ENCODE results near the gene LRRC4B. TPM values are rescaled to one million over a fixed set of nuclear protein-coding genes. Genes with fewer than 3 reads are reported as not detected.
A peak's percentile ranks its signal among the peaks of the same experiment; 100 is the strongest.

LRRC4B gene
- total RNA-seq, 1 donor from 2014 or later: not detected

GRCh38 chr19:50557009-50557613 is 11.1 kb downstream of the LRRC4B start:
- peak overlapping the region; percentile 26 for H2AFZ ChIP-seq (ENCODE audit: low read depth, low read length)
- Mint-ChIP-seq H3K4me3 (ENCODE audit: unreplicated experiment) (no peak overlapping the region), H3K27ac (ENCODE audit: unreplicated experiment) (no peak overlapping the region), H3K4me1 (ENCODE audit: low read depth, unreplicated experiment) (no peaks in the 10 kb centered on the region), H3K9me3 (ENCODE audit: unreplicated experiment) (peaks cover 25% of the 10 kb centered on the region), H3K36me3 (ENCODE audit: low read depth, unreplicated experiment) (no peaks in the 10 kb centered on the region), H3K27me3 (ENCODE audit: low read depth, unreplicated experiment) (no peaks in the 10 kb centered on the region)
- H3K27ac ChIP-seq (ENCODE audit: low read depth, low read length): no peak overlapping the region
- no peaks in the 10 kb centered on the region for H4K20me1 ChIP-seq (ENCODE audit: insufficient read depth, low read length)
- H3K4me3 ChIP-seq (ENCODE audit: insufficient read depth, low read depth, low read length): no peak overlapping the region
- peaks cover 3% of the 10 kb centered on the region for H3K4me1 ChIP-seq (ENCODE audit: insufficient read depth, low read length)
- H3K9me3 ChIP-seq (ENCODE audit: insufficient read depth, low read depth, low read length): no peaks in the 10 kb centered on the region
- TF ChIP-seq CTCF (IDR thresholded peaks at IDR 0.05; ENCODE audit: insufficient read depth, low read depth, low read length) (no peak), EZH2 (IDR thresholded peaks at IDR 0.05; ENCODE audit: insufficient read depth, low read length) (no peak)
- no peaks in the 10 kb centered on the region for H3K79me2 ChIP-seq (ENCODE audit: insufficient read depth, low read length)
- H3K4me2 ChIP-seq (ENCODE audit: low read length): peak overlapping the region; percentile 84
- no peak for FAIRE-seq
- DNase-seq (ENCODE audit: low read depth): no peak
- no peaks in the 10 kb centered on the region for H3K27me3 ChIP-seq (ENCODE audit: insufficient read depth, low read length)
- H3K9ac ChIP-seq (ENCODE audit: low read length): no peak overlapping the region
- H3K36me3 ChIP-seq (ENCODE audit: insufficient read depth, low read length): no peaks in the 10 kb centered on the region

DNA sequence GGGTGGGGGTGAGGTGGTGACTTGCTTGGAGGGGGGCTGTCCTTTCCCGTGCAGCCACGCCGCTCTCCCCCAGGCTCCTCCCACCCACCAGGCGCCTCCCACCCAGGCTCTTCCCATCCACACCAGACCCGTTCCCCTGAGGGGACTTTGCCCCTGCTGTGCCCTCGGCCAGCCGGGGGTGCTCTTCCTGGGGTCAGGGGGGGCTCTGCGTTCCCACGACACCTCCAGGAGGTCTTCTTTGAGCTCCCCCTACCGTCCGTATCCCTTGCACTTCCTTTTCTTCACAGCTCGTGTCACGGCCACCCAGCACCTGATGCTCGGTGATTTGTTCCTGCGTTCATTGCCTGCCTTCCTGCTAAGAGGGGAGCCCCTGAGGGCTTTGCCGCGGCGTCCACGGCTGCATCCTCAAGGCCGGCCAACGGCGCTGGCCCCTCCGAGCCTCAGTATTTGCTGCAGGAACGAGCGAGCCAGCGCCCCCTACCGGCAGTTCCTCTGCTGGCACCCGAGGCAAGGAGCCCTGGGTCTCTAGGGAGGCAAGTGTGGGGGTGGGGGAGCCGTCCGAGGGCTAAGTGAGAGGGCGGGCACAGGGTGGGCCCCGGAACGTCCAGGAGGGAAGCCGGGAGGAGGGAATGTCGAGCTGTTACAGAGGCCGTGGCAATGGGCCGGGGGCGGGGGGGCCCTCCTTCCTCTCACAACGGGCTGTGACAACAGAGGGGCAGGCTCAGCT is 11.8 kb downstream of the LRRC4B start:
- Histone ChIP-seq H2AFZ (ENCODE audit: low read depth, low read length) (peak overlapping the region; percentile 86), H3K4me2 (ENCODE audit: low read length) (peak overlapping the region; percentile 84), H3K36me3 (ENCODE audit: insufficient read depth, low read length) (no peaks in the 10 kb centered on the region), H3K79me2 (ENCODE audit: insufficient read depth, low read length) (no peaks in the 10 kb centered on the region), H3K27ac (ENCODE audit: low read depth, low read length) (no peak overlapping the region), H3K4me3 (ENCODE audit: insufficient read depth, low read depth, low read length) (peak overlapping the region; percentile 49), H4K20me1 (ENCODE audit: insufficient read depth, low read length) (no peaks in the 10 kb centered on the region), H3K9ac (ENCODE audit: low read length) (no peak overlapping the region), H3K27me3 (ENCODE audit: insufficient read depth, low read length) (no peaks in the 10 kb centered on the region), H3K4me1 (ENCODE audit: insufficient read depth, low read length) (peaks cover 3% of the 10 kb centered on the region), H3K9me3 (ENCODE audit: insufficient read depth, low read depth, low read length) (no peaks in the 10 kb centered on the region)
- H3K27ac Mint-ChIP-seq (ENCODE audit: unreplicated experiment): no peak overlapping the region
- TF ChIP-seq EZH2 (IDR thresholded peaks at IDR 0.05; ENCODE audit: insufficient read depth, low read length) (no peak), CTCF (IDR thresholded peaks at IDR 0.05; ENCODE audit: insufficient read depth, low read depth, low read length) (peak; percentile 51)
- H3K27me3 Mint-ChIP-seq (ENCODE audit: low read depth, unreplicated experiment): no peaks in the 10 kb centered on the region
- peaks cover 24% of the 10 kb centered on the region for H3K9me3 Mint-ChIP-seq (ENCODE audit: unreplicated experiment)
- peak; percentile 6 for DNase-seq (ENCODE audit: low read depth)
- H3K4me3 Mint-ChIP-seq (ENCODE audit: unreplicated experiment): no peak overlapping the region
- H3K36me3 Mint-ChIP-seq (ENCODE audit: low read depth, unreplicated experiment): no peaks in the 10 kb centered on the region
- no peak for FAIRE-seq
- H3K4me1 Mint-ChIP-seq (ENCODE audit: low read depth, unreplicated experiment): no peaks in the 10 kb centered on the region

Data from astrocyte (in vitro differentiated cells and primary cell).